Measurements from ENCODE around the gene HPS1.

DNA sequence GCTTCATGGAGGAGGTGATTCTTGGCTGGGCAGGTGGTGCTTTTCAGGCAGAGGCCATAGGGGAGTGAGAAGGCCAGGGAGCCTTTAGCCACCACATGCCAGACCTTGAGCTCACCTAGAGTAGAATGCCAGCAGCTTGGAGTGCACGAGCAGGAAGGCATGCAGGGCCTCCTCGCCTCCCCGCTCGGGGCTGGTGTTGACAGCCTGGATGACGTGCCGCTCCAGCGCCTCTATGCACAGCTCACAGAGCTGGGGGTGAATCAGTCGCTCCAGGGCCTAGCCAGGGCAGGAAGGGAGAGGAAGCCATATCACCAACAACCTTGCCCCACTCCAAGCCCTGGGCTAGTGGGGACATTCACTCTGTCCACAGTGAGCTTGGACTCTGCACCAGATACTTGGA, 15.7 kb downstream of the HPS1 start:
- TF ChIP-seq, protein P1, sequence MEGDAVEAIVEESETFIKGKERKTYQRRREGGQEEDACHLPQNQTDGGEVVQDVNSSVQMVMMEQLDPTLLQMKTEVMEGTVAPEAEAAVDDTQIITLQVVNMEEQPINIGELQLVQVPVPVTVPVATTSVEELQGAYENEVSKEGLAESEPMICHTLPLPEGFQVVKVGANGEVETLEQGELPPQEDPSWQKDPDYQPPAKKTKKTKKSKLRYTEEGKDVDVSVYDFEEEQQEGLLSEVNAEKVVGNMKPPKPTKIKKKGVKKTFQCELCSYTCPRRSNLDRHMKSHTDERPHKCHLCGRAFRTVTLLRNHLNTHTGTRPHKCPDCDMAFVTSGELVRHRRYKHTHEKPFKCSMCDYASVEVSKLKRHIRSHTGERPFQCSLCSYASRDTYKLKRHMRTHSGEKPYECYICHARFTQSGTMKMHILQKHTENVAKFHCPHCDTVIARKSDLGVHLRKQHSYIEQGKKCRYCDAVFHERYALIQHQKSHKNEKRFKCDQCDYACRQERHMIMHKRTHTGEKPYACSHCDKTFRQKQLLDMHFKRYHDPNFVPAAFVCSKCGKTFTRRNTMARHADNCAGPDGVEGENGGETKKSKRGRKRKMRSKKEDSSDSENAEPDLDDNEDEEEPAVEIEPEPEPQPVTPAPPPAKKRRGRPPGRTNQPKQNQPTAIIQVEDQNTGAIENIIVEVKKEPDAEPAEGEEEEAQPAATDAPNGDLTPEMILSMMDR (IDR thresholded peaks at IDR 0.05) = no peak
- TF ChIP-seq POLR2A (IDR thresholded peaks at IDR 0.05) = no peak
